GM19438 (cell line): ENCODE data around the gene ATXN7L3B.

Experiments used
- ATAC-seq: cut with Tn5 transposase; IDR thresholded peaks from one replicate; pipeline ENCODE4 v1.9.1; 2021; ENCODE audit warnings: low read depth; ENCODE audit not compliant: unreplicated experiment

The ATXN7L3B gene

GRCh38 chr12:74547249-74547648 lies 9.6 kb downstream of the ATXN7L3B start:
- ATAC-seq, result no peak

GRCh38 chr12:74551291-74551690 lies 13.7 kb downstream of the ATXN7L3B start:
- no peak for ATAC-seq

GRCh38 chr12:74552201-74552600 lies 14.6 kb downstream of the ATXN7L3B start:
- ATAC-seq, result no peak

GRCh38 chr12:74559728-74560127 lies 22.1 kb downstream of the ATXN7L3B start:
- no peak for ATAC-seq

GRCh38 chr12:74563927-74564326 lies 26.3 kb downstream of the ATXN7L3B start:
- ATAC-seq, result no peak

GRCh38 chr12:74578486-74578885 lies 40.9 kb downstream of the ATXN7L3B start:
- no peak for ATAC-seq

GRCh38 chr12:74579446-74579845 lies 41.8 kb downstream of the ATXN7L3B start:
- ATAC-seq, result no peak

GRCh38 chr12:74579981-74580380 lies 42.3 kb downstream of the ATXN7L3B start:
- ATAC-seq, result no peak

GRCh38 chr12:74581439-74581838 lies 43.8 kb downstream of the ATXN7L3B start:
- ATAC-seq, result no peak

GRCh38 chr12:74584483-74585062 lies 46.9 kb downstream of the ATXN7L3B start:
- no peak for ATAC-seq

GRCh38 chr12:74586251-74586650 lies 48.6 kb downstream of the ATXN7L3B start:
- ATAC-seq, result no peak
